ENCODE results near the gene GLRA3.
A peak's percentile ranks its signal among the peaks of the same experiment; 100 is the strongest.

Gene GLRA3

DNA sequence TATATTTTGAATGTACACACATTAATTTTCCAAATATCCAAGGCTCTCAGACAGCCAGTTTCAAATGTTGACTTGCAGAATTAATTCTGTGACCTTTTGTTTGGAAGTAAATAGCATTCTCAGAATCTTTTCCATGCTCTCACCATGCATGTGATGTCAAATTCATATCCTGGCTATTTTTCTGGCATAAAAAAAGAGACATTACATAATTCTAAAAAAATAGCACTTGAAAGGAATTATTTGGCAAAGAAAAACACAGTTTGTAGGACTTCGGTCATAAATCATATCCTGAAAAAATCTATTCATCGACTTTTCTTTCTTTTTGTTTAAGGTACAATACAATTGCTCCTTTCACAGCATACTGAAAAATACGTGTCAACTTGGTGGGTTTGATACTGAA is 111.2 kb downstream of the GLRA3 start:
- TF ChIP-seq ZFP3 (CRISPR knock-in tag; IDR thresholded peaks at IDR 0.05) (no peak), ZNF8 (CRISPR knock-in tag; IDR thresholded peaks at IDR 0.05) (no peak), ARNTL (CRISPR knock-in tag; IDR thresholded peaks at IDR 0.05; ENCODE audit: borderline replicate concordance, low read depth) (no peak), ZNF70 (CRISPR knock-in tag; IDR thresholded peaks at IDR 0.05) (no peak), RARB (CRISPR knock-in tag; IDR thresholded peaks at IDR 0.05) (no peak), ZFP30 (CRISPR knock-in tag; IDR thresholded peaks at IDR 0.05) (no peak), ESRRG (CRISPR knock-in tag; IDR thresholded peaks at IDR 0.05) (no peak), OSR1 (CRISPR knock-in tag; IDR thresholded peaks at IDR 0.05) (no peak), PPARA (CRISPR knock-in tag; IDR thresholded peaks at IDR 0.05; ENCODE audit: borderline replicate concordance) (no peak), SNAI2 (CRISPR knock-in tag; IDR thresholded peaks at IDR 0.05) (no peak), TCF4 (CRISPR knock-in tag; IDR thresholded peaks at IDR 0.05; ENCODE audit: borderline replicate concordance) (no peak)
- TF ChIP-seq, protein P1, sequence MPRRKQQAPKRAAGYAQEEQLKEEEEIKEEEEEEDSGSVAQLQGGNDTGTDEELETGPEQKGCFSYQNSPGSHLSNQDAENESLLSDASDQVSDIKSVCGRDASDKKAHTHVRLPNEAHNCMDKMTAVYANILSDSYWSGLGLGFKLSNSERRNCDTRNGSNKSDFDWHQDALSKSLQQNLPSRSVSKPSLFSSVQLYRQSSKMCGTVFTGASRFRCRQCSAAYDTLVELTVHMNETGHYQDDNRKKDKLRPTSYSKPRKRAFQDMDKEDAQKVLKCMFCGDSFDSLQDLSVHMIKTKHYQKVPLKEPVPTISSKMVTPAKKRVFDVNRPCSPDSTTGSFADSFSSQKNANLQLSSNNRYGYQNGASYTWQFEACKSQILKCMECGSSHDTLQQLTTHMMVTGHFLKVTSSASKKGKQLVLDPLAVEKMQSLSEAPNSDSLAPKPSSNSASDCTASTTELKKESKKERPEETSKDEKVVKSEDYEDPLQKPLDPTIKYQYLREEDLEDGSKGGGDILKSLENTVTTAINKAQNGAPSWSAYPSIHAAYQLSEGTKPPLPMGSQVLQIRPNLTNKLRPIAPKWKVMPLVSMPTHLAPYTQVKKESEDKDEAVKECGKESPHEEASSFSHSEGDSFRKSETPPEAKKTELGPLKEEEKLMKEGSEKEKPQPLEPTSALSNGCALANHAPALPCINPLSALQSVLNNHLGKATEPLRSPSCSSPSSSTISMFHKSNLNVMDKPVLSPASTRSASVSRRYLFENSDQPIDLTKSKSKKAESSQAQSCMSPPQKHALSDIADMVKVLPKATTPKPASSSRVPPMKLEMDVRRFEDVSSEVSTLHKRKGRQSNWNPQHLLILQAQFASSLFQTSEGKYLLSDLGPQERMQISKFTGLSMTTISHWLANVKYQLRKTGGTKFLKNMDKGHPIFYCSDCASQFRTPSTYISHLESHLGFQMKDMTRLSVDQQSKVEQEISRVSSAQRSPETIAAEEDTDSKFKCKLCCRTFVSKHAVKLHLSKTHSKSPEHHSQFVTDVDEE (CRISPR knock-in tag; IDR thresholded peaks at IDR 0.05): no peak
- TF ChIP-seq, protein P2, sequence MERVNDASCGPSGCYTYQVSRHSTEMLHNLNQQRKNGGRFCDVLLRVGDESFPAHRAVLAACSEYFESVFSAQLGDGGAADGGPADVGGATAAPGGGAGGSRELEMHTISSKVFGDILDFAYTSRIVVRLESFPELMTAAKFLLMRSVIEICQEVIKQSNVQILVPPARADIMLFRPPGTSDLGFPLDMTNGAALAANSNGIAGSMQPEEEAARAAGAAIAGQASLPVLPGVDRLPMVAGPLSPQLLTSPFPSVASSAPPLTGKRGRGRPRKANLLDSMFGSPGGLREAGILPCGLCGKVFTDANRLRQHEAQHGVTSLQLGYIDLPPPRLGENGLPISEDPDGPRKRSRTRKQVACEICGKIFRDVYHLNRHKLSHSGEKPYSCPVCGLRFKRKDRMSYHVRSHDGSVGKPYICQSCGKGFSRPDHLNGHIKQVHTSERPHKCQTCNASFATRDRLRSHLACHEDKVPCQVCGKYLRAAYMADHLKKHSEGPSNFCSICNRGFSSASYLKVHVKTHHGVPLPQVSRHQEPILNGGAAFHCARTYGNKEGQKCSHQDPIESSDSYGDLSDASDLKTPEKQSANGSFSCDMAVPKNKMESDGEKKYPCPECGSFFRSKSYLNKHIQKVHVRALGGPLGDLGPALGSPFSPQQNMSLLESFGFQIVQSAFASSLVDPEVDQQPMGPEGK (CRISPR knock-in tag; IDR thresholded peaks at IDR 0.05; ENCODE audit: borderline replicate concordance): no peak
- TF ChIP-seq, protein P3, sequence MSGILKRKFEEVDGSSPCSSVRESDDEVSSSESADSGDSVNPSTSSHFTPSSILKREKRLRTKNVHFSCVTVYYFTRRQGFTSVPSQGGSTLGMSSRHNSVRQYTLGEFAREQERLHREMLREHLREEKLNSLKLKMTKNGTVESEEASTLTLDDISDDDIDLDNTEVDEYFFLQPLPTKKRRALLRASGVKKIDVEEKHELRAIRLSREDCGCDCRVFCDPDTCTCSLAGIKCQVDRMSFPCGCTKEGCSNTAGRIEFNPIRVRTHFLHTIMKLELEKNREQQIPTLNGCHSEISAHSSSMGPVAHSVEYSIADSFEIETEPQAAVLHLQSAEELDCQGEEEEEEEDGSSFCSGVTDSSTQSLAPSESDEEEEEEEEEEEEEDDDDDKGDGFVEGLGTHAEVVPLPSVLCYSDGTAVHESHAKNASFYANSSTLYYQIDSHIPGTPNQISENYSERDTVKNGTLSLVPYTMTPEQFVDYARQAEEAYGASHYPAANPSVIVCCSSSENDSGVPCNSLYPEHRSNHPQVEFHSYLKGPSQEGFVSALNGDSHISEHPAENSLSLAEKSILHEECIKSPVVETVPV (CRISPR knock-in tag; IDR thresholded peaks at IDR 0.05): no peak
- ATAC-seq: no peak

DNA sequence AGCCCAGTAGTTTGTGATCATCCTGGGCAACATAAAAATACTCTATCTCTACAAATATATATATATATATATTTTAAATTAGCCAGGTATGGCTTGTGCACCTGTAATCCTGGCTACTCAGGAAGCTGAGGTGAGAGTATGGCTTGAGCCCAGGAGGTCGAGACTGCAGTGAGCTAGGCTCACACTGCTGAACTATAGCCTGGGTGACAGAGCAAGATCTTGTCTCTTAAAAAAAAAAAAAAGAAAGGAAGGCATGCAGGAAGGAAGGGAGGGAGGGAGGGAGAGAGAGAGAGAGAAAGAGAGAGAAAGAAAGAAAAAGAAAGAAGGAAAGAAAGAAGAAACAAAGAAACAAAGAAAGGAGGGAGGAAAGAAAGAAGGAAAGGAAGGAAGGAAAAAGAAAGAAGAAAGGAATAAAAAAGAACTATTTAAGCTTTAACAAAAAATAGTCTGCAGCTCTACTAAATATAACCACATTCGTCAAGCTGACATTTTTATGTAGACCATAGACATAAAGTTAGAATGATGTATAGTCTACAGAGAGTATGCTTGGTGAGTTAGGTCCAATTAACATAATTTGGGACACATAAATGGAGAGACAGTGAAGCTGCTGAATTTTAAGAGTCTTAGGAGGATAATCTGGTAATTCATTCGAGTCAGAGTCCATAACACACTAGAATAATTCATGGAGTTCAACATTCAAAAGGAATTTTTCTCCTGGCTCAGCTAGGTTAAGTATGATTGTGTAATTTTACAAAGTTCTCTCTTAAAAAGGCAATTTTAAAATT is 111.9 kb downstream of the GLRA3 start:
- no peak for TF ChIP-seq GLIS3 (CRISPR knock-in tag; IDR thresholded peaks at IDR 0.05)
- no peak for ATAC-seq

DNA sequence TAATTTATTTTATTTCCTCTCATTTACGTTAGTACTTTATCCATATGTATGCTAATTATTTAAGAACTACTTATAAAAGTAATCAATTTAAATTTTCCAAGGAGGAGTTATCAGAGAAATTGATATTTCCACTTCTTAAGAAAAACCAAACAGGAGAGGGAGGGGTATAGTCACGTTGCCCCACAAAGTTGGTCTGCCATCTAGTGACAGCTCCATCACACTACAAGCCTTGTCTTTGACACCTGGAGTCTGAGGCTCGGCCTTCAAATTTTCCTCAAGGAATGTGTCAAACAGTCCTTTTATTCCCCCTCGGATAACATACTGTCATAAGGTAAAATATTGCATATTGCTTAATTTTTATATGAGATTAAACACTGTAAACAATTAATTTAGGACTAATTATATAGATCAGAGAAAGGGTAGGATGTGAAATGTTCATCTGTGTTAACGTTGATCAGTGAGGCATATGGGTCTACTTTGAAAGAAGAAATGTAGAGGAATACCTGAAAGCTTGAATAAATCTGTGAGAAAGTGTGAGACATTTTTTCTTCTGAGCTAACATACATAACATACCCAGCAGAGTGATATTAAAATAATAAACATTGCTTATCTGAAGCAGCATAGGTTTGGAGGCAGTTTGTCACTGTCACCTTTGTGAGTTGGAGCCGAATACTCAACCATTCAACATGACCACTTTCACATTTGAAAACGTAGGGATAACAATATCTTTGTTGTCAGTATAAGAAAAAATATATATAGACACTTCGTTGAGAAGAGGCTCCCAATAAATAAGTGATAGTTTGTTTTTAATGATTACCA is 114.4 kb downstream of the GLRA3 start:
- ATAC-seq: peak; percentile 86

More for the DNA sequence above, 114.4 kb downstream of the GLRA3 start:
- no peak for TF ChIP-seq PPARA (CRISPR knock-in tag; IDR thresholded peaks at IDR 0.05; ENCODE audit: borderline replicate concordance)
- TF ChIP-seq, protein P1 (CRISPR knock-in tag; IDR thresholded peaks at IDR 0.05): no peak
- no peak for TF ChIP-seq OSR1 (CRISPR knock-in tag; IDR thresholded peaks at IDR 0.05)

All from SK-N-SH treated with all-trans-retinoic acid at 6 μM for 48 hours (cell line).